GM12872 (cell line): ENCODE results near the gene TMEM165.

Source experiments
- CTCF ChIP-seq: IDR thresholded peaks from 3 replicates; pipeline ENCODE4 v1.5.1; 2011; ENCODE audit warnings: low read depth, mild to moderate bottlenecking, low read length, moderate library complexity; ENCODE audit not compliant: insufficient read depth

Gene TMEM165

GRCh38 chr4:55363691-55364351 lies 31.9 kb upstream of the TMEM165 start:
- TF ChIP-seq CTCF: no peak

- TF ChIP-seq CTCF: no peak
These were observed 30.9 kb upstream of the TMEM165 start for GRCh38 chr4:55364691-55365344.

- no peak for TF ChIP-seq CTCF
These were observed 30.4 kb upstream of the TMEM165 start for GRCh38 chr4:55365345-55365728.

- TF ChIP-seq CTCF: no peak
These were observed 29.1 kb upstream of the TMEM165 start for GRCh38 chr4:55366621-55367020.

- no peak for TF ChIP-seq CTCF
These were observed 28.6 kb upstream of the TMEM165 start for GRCh38 chr4:55367084-55367722.

- TF ChIP-seq CTCF: no peak
These were observed 25.8 kb upstream of the TMEM165 start for GRCh38 chr4:55369968-55370367.

- no peak for TF ChIP-seq CTCF
These were observed 23.5 kb upstream of the TMEM165 start for GRCh38 chr4:55372259-55372658.
